NB4 (cell line): ENCODE measurements around the gene SPAAR.
"Not testable (repeated sequence)": the region's sequence is repeated elsewhere in the genome, so short reads cannot be mapped to it uniquely, and the experiment has no call there.

Source experiments
- DNase-seq: peaks from one replicate; pipeline ENCODE4 v3.0.0; 2010; ENCODE audit warnings: low read depth
- H3K4me3 ChIP-seq: one replicate; pipeline ENCODE4 v1.5.1; 2011; ENCODE audit warnings: mild to moderate bottlenecking, low read depth, low read length, moderate library complexity
- MAX ChIP-seq: IDR thresholded peaks from 2 replicates; pipeline ENCODE4 v1.6.1; 2011; ENCODE audit warnings: low read depth, low read length
- MYC ChIP-seq: IDR thresholded peaks from 2 replicates; pipeline ENCODE4 v1.6.1; 2011; ENCODE audit warnings: low read depth, low read length
- POLR2A ChIP-seq: IDR thresholded peaks from 2 replicates; pipeline ENCODE4 v1.6.1; 2011; ENCODE audit warnings: mild to moderate bottlenecking; ENCODE audit not compliant: insufficient read length; ENCODE audit errors: extremely low read depth
- TF ChIP-seq, protein P1 (sequence below): IDR thresholded peaks from one replicate; pipeline ENCODE4 v1.5.1; 2012; ENCODE audit warnings: low read depth, low read length

SPAAR gene

DNA sequence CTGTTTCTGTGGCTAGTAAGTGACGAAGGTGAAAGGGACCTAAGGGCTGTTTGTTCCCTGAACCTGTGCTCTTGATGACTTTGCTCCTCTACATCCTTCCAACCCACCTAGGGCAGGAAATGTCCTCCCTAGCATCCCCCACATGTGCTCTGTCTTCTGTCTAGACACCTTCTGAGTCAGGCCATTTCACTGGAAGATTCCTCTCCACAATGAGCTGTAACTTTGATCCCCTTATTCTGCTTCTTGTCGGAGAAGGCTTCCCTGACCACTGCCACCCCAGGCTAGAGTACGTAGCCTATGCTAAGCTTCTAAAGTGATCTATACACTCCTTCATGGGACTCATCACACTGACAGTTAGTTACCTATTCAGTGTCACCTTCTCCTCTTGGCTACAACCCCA, 21.7 kb downstream of the SPAAR start:
- DNase-seq, result no peak
- H3K4me3 ChIP-seq, result no peak overlapping the region
- TF ChIP-seq MAX (no peak), MYC (no peak), POLR2A (no peak)
- TF ChIP-seq, protein P1, sequence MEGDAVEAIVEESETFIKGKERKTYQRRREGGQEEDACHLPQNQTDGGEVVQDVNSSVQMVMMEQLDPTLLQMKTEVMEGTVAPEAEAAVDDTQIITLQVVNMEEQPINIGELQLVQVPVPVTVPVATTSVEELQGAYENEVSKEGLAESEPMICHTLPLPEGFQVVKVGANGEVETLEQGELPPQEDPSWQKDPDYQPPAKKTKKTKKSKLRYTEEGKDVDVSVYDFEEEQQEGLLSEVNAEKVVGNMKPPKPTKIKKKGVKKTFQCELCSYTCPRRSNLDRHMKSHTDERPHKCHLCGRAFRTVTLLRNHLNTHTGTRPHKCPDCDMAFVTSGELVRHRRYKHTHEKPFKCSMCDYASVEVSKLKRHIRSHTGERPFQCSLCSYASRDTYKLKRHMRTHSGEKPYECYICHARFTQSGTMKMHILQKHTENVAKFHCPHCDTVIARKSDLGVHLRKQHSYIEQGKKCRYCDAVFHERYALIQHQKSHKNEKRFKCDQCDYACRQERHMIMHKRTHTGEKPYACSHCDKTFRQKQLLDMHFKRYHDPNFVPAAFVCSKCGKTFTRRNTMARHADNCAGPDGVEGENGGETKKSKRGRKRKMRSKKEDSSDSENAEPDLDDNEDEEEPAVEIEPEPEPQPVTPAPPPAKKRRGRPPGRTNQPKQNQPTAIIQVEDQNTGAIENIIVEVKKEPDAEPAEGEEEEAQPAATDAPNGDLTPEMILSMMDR, result no peak

DNA sequence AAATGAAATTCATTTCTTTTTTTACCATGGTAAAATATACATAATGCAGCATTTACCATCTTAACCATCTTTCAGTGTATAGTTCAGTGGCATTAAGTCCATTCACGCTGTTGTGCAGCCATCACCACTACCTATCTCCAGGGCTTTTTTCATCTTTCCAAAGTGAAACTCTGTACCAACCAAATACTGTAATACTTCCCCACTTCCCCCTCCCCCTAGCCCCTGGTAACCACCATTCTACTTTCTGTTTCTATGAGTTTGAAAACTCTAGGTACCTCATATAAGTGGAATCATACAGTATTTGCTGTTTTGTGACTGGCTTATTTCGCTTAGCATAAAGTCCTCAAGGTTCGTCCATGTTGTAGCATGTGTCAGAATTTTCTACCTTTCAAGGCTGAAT, 23.4 kb downstream of the SPAAR start:
- TF ChIP-seq, protein P1, result no peak
- TF ChIP-seq MAX, result no peak
- no peak for TF ChIP-seq MYC
- no peak for TF ChIP-seq POLR2A
- no peak overlapping the region for H3K4me3 ChIP-seq
- no peak for DNase-seq

DNA sequence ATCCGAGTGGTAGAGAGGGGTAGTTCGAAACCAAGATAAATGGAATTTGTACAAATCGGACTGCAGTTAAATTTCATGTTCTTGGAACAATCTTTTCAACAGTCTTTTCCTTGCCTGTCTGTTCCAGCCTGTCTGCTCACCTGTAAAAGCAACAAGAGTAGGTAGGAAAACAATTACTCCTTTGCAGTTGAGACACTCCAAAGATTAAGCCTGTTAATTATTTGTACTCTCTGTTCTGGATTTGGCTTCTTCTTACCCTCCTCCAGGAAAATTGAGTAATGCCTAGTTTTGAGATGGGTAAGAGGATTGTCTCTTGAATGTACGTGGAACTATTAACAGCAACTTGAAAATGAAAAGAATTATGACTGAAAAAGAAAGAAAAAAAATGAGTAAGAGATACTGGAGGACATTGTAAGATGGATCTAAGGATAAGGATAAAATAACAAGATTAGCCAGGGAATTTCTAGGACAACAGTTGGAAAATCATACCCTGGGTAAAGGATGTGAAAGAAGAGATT, 24.3 kb downstream of the SPAAR start:
- TF ChIP-seq MYC (no peak), POLR2A (no peak), MAX (no peak)
- TF ChIP-seq, protein P1, result no peak
- no peak overlapping the region for H3K4me3 ChIP-seq
- DNase-seq, result no peak

- not testable (repeated sequence) for DNase-seq, H3K4me3 ChIP-seq
These were observed 24.8 kb downstream of the SPAAR start for GRCh38 chr9:35934069-35934468.

GRCh38 chr9:35935261-35935660, 26.0 kb downstream of the SPAAR start:
- no peak for DNase-seq
- no peak for TF ChIP-seq POLR2A
- TF ChIP-seq, protein P1, result no peak
- TF ChIP-seq MAX, result no peak
- TF ChIP-seq MYC, result no peak
- H3K4me3 ChIP-seq, result no peak overlapping the region

- TF ChIP-seq, protein P1, result no peak
- TF ChIP-seq MYC (no peak), MAX (no peak), POLR2A (no peak)
- DNase-seq, result no peak
- no peak overlapping the region for H3K4me3 ChIP-seq
These were observed 26.6 kb downstream of the SPAAR start for GRCh38 chr9:35935755-35936509.
